ENCODE data around the gene MAL.

- TF ChIP-seq NRF1 (IDR thresholded peaks at IDR 0.05; ENCODE audit: low read depth, low read length) (no peak), IRF3 (IDR thresholded peaks at IDR 0.05; ENCODE audit: low read depth, low read length) (no peak), RAD21 (IDR thresholded peaks at IDR 0.05; ENCODE audit: low read length) (no peak), EZH2phosphoT487 (IDR thresholded peaks at IDR 0.05; ENCODE audit: borderline replicate concordance, low read depth) (no peak), GABPA (IDR thresholded peaks at IDR 0.05; ENCODE audit: low read depth) (no peak), USF2 (IDR thresholded peaks at IDR 0.05; ENCODE audit: borderline replicate concordance, low read depth, low read length) (no peak), TAF1 (IDR thresholded peaks at IDR 0.05; ENCODE audit: borderline replicate concordance, low read depth, low read length) (no peak), TEAD4 (IDR thresholded peaks at IDR 0.05; ENCODE audit: borderline replicate concordance, insufficient read depth) (no peak), MXI1 (IDR thresholded peaks at IDR 0.05; ENCODE audit: low read depth, low read length) (no peak), YY1 (IDR thresholded peaks at IDR 0.05; ENCODE audit: low read depth) (no peak), NFIC (IDR thresholded peaks at IDR 0.05; ENCODE audit: borderline replicate concordance) (no peak)
- TF ChIP-seq, protein P1, sequence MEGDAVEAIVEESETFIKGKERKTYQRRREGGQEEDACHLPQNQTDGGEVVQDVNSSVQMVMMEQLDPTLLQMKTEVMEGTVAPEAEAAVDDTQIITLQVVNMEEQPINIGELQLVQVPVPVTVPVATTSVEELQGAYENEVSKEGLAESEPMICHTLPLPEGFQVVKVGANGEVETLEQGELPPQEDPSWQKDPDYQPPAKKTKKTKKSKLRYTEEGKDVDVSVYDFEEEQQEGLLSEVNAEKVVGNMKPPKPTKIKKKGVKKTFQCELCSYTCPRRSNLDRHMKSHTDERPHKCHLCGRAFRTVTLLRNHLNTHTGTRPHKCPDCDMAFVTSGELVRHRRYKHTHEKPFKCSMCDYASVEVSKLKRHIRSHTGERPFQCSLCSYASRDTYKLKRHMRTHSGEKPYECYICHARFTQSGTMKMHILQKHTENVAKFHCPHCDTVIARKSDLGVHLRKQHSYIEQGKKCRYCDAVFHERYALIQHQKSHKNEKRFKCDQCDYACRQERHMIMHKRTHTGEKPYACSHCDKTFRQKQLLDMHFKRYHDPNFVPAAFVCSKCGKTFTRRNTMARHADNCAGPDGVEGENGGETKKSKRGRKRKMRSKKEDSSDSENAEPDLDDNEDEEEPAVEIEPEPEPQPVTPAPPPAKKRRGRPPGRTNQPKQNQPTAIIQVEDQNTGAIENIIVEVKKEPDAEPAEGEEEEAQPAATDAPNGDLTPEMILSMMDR (IDR thresholded peaks at IDR 0.05), result no peak
Measured at GRCh38 chr2:95074663-95075439, 49.3 kb downstream of the MAL start.

Data from SK-N-SH (cell line).